Measurements from ENCODE around the gene ANO7. TPM values are rescaled to one million over a fixed set of nuclear protein-coding genes. Genes with fewer than 3 reads are reported as not detected.

The ANO7 gene
- total RNA-seq, 1 experiment from 2014 or later = 0.29 TPM

- DNase-seq (ENCODE audit: low read depth) = no peak
Measured at GRCh38 chr2:241248897-241249296, 60.4 kb downstream of the ANO7 start.

- DNase-seq (ENCODE audit: low read depth) = no peak
Measured at GRCh38 chr2:241249654-241250053, 61.2 kb downstream of the ANO7 start.

GRCh38 chr2:241252778-241253475 lies 64.5 kb downstream of the ANO7 start:
- DNase-seq (ENCODE audit: low read depth) = no peak

GRCh38 chr2:241254904-241255351 lies 66.5 kb downstream of the ANO7 start:
- no peak for DNase-seq (ENCODE audit: low read depth)

- DNase-seq (ENCODE audit: low read depth) = no peak
Measured at GRCh38 chr2:241255542-241256167, 67.2 kb downstream of the ANO7 start.

GRCh38 chr2:241256168-241256545 lies 67.7 kb downstream of the ANO7 start:
- no peak for DNase-seq (ENCODE audit: low read depth)

- DNase-seq (ENCODE audit: low read depth) = no peak
Measured at GRCh38 chr2:241257419-241258032, 69.0 kb downstream of the ANO7 start.

- no peak for DNase-seq (ENCODE audit: low read depth)
Measured at GRCh38 chr2:241258505-241259280, 70.2 kb downstream of the ANO7 start.

GRCh38 chr2:241260911-241261310 lies 72.4 kb downstream of the ANO7 start:
- DNase-seq (ENCODE audit: low read depth) = no peak

- no peak for DNase-seq (ENCODE audit: low read depth)
Measured at GRCh38 chr2:241261628-241262027, 73.2 kb downstream of the ANO7 start.

GRCh38 chr2:241263061-241263460 lies 74.6 kb downstream of the ANO7 start:
- DNase-seq (ENCODE audit: low read depth) = no peak

GRCh38 chr2:241265506-241265905 lies 77.0 kb downstream of the ANO7 start:
- DNase-seq (ENCODE audit: low read depth) = no peak

- DNase-seq (ENCODE audit: low read depth) = no peak
Measured at GRCh38 chr2:241267249-241268067, 79.0 kb downstream of the ANO7 start.

- no peak for DNase-seq (ENCODE audit: low read depth)
Measured at GRCh38 chr2:241268306-241268705, 79.8 kb downstream of the ANO7 start.

- DNase-seq (ENCODE audit: low read depth) = peak; percentile 30
Measured at GRCh38 chr2:241268716-241269445, 80.4 kb downstream of the ANO7 start.

GRCh38 chr2:241269707-241270520 lies 81.4 kb downstream of the ANO7 start:
- no peak for DNase-seq (ENCODE audit: low read depth)

- no peak for DNase-seq (ENCODE audit: low read depth)
Measured at GRCh38 chr2:241270531-241270930, 82.1 kb downstream of the ANO7 start.

GRCh38 chr2:241271706-241272302 lies 83.3 kb downstream of the ANO7 start:
- DNase-seq (ENCODE audit: low read depth) = peak; percentile 76
